ENCODE measurements around the gene FLT4.
"Not testable (repeated sequence)": the region's sequence is repeated elsewhere in the genome, so short reads cannot be mapped to it uniquely, and the experiment has no call there.

Gene FLT4

GRCh38 chr5:180690562-180690961 lies 41.2 kb upstream of the FLT4 start:
- Histone ChIP-seq H3K4me3 (ENCODE audit: low read depth in 1 of 2, low read length in 1 of 2) (no peak overlapping the region), H3K9me3 (no peaks in the 10 kb centered on the region), H3K27ac (no peak overlapping the region), H3K4me1 (ENCODE audit: control insufficient read depth in 1 of 2, insufficient read depth in 1 of 2, low read depth in 1 of 2, low read length in 1 of 2) (no peaks in the 10 kb centered on the region), H3K36me3 (no peaks in the 10 kb centered on the region), H3K27me3 (peaks cover 51% of the 10 kb centered on the region)
- TF ChIP-seq CTCF (IDR thresholded peaks at IDR 0.05) = no peak

GRCh38 chr5:180689775-180690174 lies 40.4 kb upstream of the FLT4 start:
- H3K36me3 ChIP-seq = no peaks in the 10 kb centered on the region
- no peak overlapping the region for H3K4me3 ChIP-seq (ENCODE audit: low read depth in 1 of 2, low read length in 1 of 2)

GRCh38 chr5:180689071-180689694 lies 39.8 kb upstream of the FLT4 start:
- no peaks in the 10 kb centered on the region for H3K4me1 ChIP-seq (ENCODE audit: control insufficient read depth in 1 of 2, insufficient read depth in 1 of 2, low read depth in 1 of 2, low read length in 1 of 2)
- H3K27ac ChIP-seq = no peak overlapping the region
- peaks cover 56% of the 10 kb centered on the region for H3K27me3 ChIP-seq
- no peak for TF ChIP-seq CTCF (IDR thresholded peaks at IDR 0.05)
- H3K9me3 ChIP-seq = no peaks in the 10 kb centered on the region
- H3K36me3 ChIP-seq = no peaks in the 10 kb centered on the region
- H3K4me3 ChIP-seq (ENCODE audit: low read depth in 1 of 2, low read length in 1 of 2) = no peak overlapping the region

More at GRCh38 chr5:180689775-180690174, 40.4 kb upstream of the FLT4 start:
- peaks cover 54% of the 10 kb centered on the region for H3K27me3 ChIP-seq
- H3K9me3 ChIP-seq = no peaks in the 10 kb centered on the region
- H3K4me1 ChIP-seq (ENCODE audit: control insufficient read depth in 1 of 2, insufficient read depth in 1 of 2, low read depth in 1 of 2, low read length in 1 of 2) = no peaks in the 10 kb centered on the region
- TF ChIP-seq CTCF (IDR thresholded peaks at IDR 0.05) = no peak
- no peak overlapping the region for H3K27ac ChIP-seq

GRCh38 chr5:180688330-180689070 lies 39.1 kb upstream of the FLT4 start:
- Histone ChIP-seq H3K36me3 (no peaks in the 10 kb centered on the region), H3K9me3 (no peaks in the 10 kb centered on the region), H3K4me1 (ENCODE audit: control insufficient read depth in 1 of 2, insufficient read depth in 1 of 2, low read depth in 1 of 2, low read length in 1 of 2) (no peaks in the 10 kb centered on the region), H3K27me3 (peaks cover 57% of the 10 kb centered on the region), H3K27ac (no peak overlapping the region), H3K4me3 (ENCODE audit: low read depth in 1 of 2, low read length in 1 of 2) (no peak overlapping the region)
- no peak for TF ChIP-seq CTCF (IDR thresholded peaks at IDR 0.05)

GRCh38 chr5:180686799-180687198 lies 37.4 kb upstream of the FLT4 start:
- not testable (repeated sequence) for H3K9me3 ChIP-seq; H3K4me1 ChIP-seq (ENCODE audit: control insufficient read depth in 1 of 2, insufficient read depth in 1 of 2, low read depth in 1 of 2, low read length in 1 of 2); H3K4me3 ChIP-seq (ENCODE audit: low read depth in 1 of 2, low read length in 1 of 2); H3K36me3 ChIP-seq; H3K27ac ChIP-seq
- H3K27me3 ChIP-seq = peaks cover 45% of the 10 kb centered on the region

- no peak overlapping the region for H3K27ac ChIP-seq
- H3K27me3 ChIP-seq = peaks cover 40% of the 10 kb centered on the region
- H3K4me3 ChIP-seq (ENCODE audit: low read depth in 1 of 2, low read length in 1 of 2) = no peak overlapping the region
- H3K36me3 ChIP-seq = no peaks in the 10 kb centered on the region
- TF ChIP-seq CTCF (IDR thresholded peaks at IDR 0.05) = no peak
- H3K4me1 ChIP-seq (ENCODE audit: control insufficient read depth in 1 of 2, insufficient read depth in 1 of 2, low read depth in 1 of 2, low read length in 1 of 2) = no peaks in the 10 kb centered on the region
- no peaks in the 10 kb centered on the region for H3K9me3 ChIP-seq
Measured at GRCh38 chr5:180684623-180685161, 35.3 kb upstream of the FLT4 start.
